ENCODE results near the gene PRM1.

GRCh38 chr16:11277607-11278337 lies 3.4 kb downstream of the PRM1 start:
- TF ChIP-seq POLR2AphosphoS5 (IDR thresholded peaks at IDR 0.05) (no peak), CTCF (IDR thresholded peaks at IDR 0.05) (no peak)

Data from breast epithelium (tissue), 3 donors.